Measurements from ENCODE around the gene LRRC4C. TPM values are rescaled to one million over a fixed set of nuclear protein-coding genes. Genes with fewer than 3 reads are reported as not detected.
"Not testable (repeated sequence)": the region's sequence is repeated elsewhere in the genome, so short reads cannot be mapped to it uniquely, and the experiment has no call there.

LRRC4C gene
- total and polyA plus RNA-seq, 2 donors (not counting 3 experiments of a cell fraction or from before 2014, with no cell fraction given) = not detected

DNA sequence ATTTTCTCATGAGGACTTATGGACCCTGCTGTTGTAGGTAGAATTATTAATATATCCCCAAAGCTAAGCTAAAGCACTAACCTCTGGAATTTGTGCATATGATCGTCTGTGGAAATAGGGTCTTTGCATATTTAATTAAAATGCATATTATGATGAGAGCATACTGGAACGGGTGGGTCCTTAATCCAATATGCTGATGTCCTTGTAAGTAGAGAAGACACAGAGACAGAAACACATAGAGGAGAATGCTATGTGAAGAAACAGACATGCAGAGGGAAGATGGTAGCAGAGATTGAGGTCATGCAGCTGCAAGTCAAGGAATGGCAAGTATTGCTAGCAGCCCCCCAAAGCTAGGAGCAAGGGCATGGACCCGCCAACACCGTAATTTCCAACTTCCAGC is 439.2 kb downstream of the LRRC4C start:
- POLR2A ChIA-PET = no interaction called here
- Histone ChIP-seq H3K79me2 (ENCODE audit: control insufficient read depth, insufficient read depth, low read length) (no peaks in the 10 kb centered on the region), H4K20me1 (replicated peaks; ENCODE audit: control insufficient read depth, extremely low read depth, insufficient read depth, low read length) (no peaks in the 10 kb centered on the region), H3K9ac (replicated peaks; ENCODE audit: extremely low read depth, insufficient read depth, low read length) (no peak overlapping the region), H3K27ac (ENCODE audit: insufficient read depth, low read depth, low read length) (no peak overlapping the region), H3K4me2 (ENCODE audit: insufficient read depth, low read length) (no peak overlapping the region), H3K9me1 (replicated peaks; ENCODE audit: control insufficient read depth, extremely low read depth, insufficient read depth, low read length) (no peaks in the 10 kb centered on the region), H3K4me3 (replicated peaks in 1 of 3; ENCODE audit: insufficient read depth in 1 of 3, low read depth in 1 of 3, low read length in 3 of 3) (no peak overlapping the region), H3K4me1 (ENCODE audit: control insufficient read depth, extremely low read depth, insufficient read depth, low read length) (no peaks in the 10 kb centered on the region), H3K36me3 (ENCODE audit: control insufficient read depth in 2 of 2, extremely low read depth in 1 of 2, insufficient read depth in 2 of 2, low read length in 2 of 2) (no peaks in the 10 kb centered on the region), H2AFZ (ENCODE audit: low read depth, low read length) (no peak overlapping the region), H3K9me3 (replicated peaks; ENCODE audit: control insufficient read depth, insufficient read depth, low read length) (no peaks in the 10 kb centered on the region), H3K27me3 (ENCODE audit: control insufficient read depth in 2 of 2, insufficient read depth in 2 of 2, low read length in 2 of 2) (no peaks in the 10 kb centered on the region)
- FAIRE-seq (no peak), DNase-seq (ENCODE audit: low read depth, low spot score) (no peak)
- TF ChIP-seq, protein P1, sequence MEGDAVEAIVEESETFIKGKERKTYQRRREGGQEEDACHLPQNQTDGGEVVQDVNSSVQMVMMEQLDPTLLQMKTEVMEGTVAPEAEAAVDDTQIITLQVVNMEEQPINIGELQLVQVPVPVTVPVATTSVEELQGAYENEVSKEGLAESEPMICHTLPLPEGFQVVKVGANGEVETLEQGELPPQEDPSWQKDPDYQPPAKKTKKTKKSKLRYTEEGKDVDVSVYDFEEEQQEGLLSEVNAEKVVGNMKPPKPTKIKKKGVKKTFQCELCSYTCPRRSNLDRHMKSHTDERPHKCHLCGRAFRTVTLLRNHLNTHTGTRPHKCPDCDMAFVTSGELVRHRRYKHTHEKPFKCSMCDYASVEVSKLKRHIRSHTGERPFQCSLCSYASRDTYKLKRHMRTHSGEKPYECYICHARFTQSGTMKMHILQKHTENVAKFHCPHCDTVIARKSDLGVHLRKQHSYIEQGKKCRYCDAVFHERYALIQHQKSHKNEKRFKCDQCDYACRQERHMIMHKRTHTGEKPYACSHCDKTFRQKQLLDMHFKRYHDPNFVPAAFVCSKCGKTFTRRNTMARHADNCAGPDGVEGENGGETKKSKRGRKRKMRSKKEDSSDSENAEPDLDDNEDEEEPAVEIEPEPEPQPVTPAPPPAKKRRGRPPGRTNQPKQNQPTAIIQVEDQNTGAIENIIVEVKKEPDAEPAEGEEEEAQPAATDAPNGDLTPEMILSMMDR (IDR thresholded peaks at IDR 0.05; ENCODE audit: extremely low read depth in 1 of 2, insufficient read depth in 1 of 2, low read depth in 1 of 2, low read length in 2 of 2) = no peak
- no peak for TF ChIP-seq MYC (IDR thresholded peaks at IDR 0.05; ENCODE audit: low read depth, low read length)
- no TSS peak for BruUV-seq (replicated peaks)
- dilution Hi-C loops (cut with MboI; ENCODE audit: extremely low pct_ligation_motif_present, low sequenced_read_pairs) (no loop called here), intact Hi-C loops (cut with micrococcal nuclease) (loop anchor here (5.0 kb wide), 1 partner anchor 208 kb away; no protein-coding TSS in a partner anchor)
- CTCF ChIA-PET = no interaction called here

DNA sequence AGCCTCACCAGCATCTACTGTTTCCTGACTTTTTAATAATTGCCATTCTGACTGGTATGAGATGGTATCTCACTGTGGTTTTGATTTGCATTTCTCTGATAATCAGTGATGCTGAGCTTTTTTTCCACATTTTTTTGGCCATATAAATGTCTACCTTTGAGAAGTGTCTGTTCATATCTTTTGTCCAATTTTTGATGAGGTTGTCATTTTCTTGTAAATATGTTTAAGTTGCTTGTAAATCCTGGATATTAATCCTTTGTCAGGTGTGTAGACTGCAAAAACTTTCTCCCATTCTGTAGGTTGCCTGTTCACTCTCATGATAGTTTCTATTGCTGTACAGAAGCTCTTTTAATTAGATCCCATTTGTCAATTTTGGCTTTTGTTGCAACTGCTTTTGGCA is 439.8 kb downstream of the LRRC4C start:
- intact Hi-C loops (cut with micrococcal nuclease) = loop anchor here (5.0 kb wide), 1 partner anchor 207 kb away; no protein-coding TSS in a partner anchor
- H3K9me3 ChIP-seq (replicated peaks; ENCODE audit: control insufficient read depth, insufficient read depth, low read length); H3K79me2 ChIP-seq (ENCODE audit: control insufficient read depth, insufficient read depth, low read length); H3K4me3 ChIP-seq (replicated peaks in 1 of 3; ENCODE audit: insufficient read depth in 1 of 3, low read depth in 1 of 3, low read length in 3 of 3); H2AFZ ChIP-seq (ENCODE audit: low read depth, low read length); BruUV-seq (replicated peaks); H3K4me2 ChIP-seq (ENCODE audit: insufficient read depth, low read length); H3K9ac ChIP-seq (replicated peaks; ENCODE audit: extremely low read depth, insufficient read depth, low read length); H3K36me3 ChIP-seq (ENCODE audit: control insufficient read depth in 2 of 2, extremely low read depth in 1 of 2, insufficient read depth in 2 of 2, low read length in 2 of 2); FAIRE-seq; CTCF ChIA-PET; POLR2A ChIA-PET; H4K20me1 ChIP-seq (replicated peaks; ENCODE audit: control insufficient read depth, extremely low read depth, insufficient read depth, low read length); DNase-seq (ENCODE audit: low read depth, low spot score); H3K27ac ChIP-seq (ENCODE audit: insufficient read depth, low read depth, low read length); dilution Hi-C loops (cut with MboI; ENCODE audit: extremely low pct_ligation_motif_present, low sequenced_read_pairs); H3K4me1 ChIP-seq (ENCODE audit: control insufficient read depth, extremely low read depth, insufficient read depth, low read length); H3K9me1 ChIP-seq (replicated peaks; ENCODE audit: control insufficient read depth, extremely low read depth, insufficient read depth, low read length); H3K27me3 ChIP-seq (ENCODE audit: control insufficient read depth in 2 of 2, insufficient read depth in 2 of 2, low read length in 2 of 2): not testable (repeated sequence)

Measured in endothelial cell of umbilical vein (primary cell).